HepG2 (cell line): ENCODE measurements around the gene MAP1B. TPM values are rescaled to one million over a fixed set of nuclear protein-coding genes. Genes with fewer than 3 reads are reported as not detected.
A peak's percentile ranks its signal among the peaks of the same experiment; 100 is the strongest.

ENCODE experiments used
- ATAC-seq: fragments of 200-7000 bp; cut with Tn5 transposase; 3 replicates; pipeline ENCODE4 v1.9.1; 2020; ENCODE audit warnings: mild to moderate bottlenecking, moderate library complexity
- BruUV-seq: library from RNA; stranded (reverse); fragments of 400-500 nt; replicated peaks from 2 replicates; lab custom pipeline; 2021; lab: Mats Ljungman, UMichigan
- CTCF ChIA-PET: fragments of 300-600 bp; formaldehyde crosslinking; extraction: SDS; loops from one replicate; lab custom pipeline; 2021; ENCODE audit warnings: low total read pairs, inconsistent platforms, low intra/inter-chr PET ratio; lab: Yijun Ruan, JAX
- POLR2A ChIA-PET: fragments of 350-600 bp; sonication (Branson Sonifier 250); formaldehyde crosslinking; loops from one replicate; lab custom pipeline; 2020; ENCODE audit warnings: antibody characterized with exemption, inconsistent platforms; lab: Yijun Ruan, JAX
- DNase-seq: peaks from one replicate; pipeline ENCODE4 v3.0.0-alpha.2; 2015; ENCODE audit warnings: low spot score
- FAIRE-seq: peaks from 3 replicates; lab custom pipeline; 2011; peaks lifted over from hg19 to GRCh38; lab: Jason Lieb, UNC
- H2AFZ ChIP-seq: one replicate; pipeline ENCODE4 v1.6.1; 2011; ENCODE audit warnings: low read length, inconsistent platforms
- H3K27ac ChIP-seq: fragments of 300-600 bp; 3 replicates; pipeline ENCODE4 v1.8.0; 2011; ENCODE audit warnings: mixed run types, mild to moderate bottlenecking, mixed read lengths, low read length, inconsistent platforms; ENCODE audit not compliant: insufficient read depth; ENCODE audit errors: extremely low read length
- H3K27me3 ChIP-seq, 2 experiments: fragments of 200-600 bp in 1 of 2; 2 replicates in 1 of 2; 3 replicates in 1 of 2; pipeline versions ENCODE4 v1.6.0 to v1.8.0; 2011; ENCODE audit warnings: low read length in 2 of 2, mild to moderate bottlenecking in 2 of 2, moderate library complexity in 2 of 2, inconsistent platforms in 1 of 2; ENCODE audit not compliant: insufficient read depth in 2 of 2, control insufficient read depth in 1 of 2
- H3K36me3 ChIP-seq, 2 experiments: fragments of 200-600 bp in 1 of 2; replicated peaks in 1 of 2; 2 replicates in 1 of 2; 3 replicates in 1 of 2; pipeline versions ENCODE4 v1.5.1 to v1.8.0; 2011; ENCODE audit warnings: low read length in 2 of 2, inconsistent platforms in 1 of 2; ENCODE audit not compliant: insufficient read depth in 2 of 2, control insufficient read depth in 1 of 2
- H3K4me1 ChIP-seq: 2 replicates; pipeline ENCODE4 v1.5.1; 2012; ENCODE audit warnings: low read length, inconsistent platforms; ENCODE audit not compliant: insufficient read depth
- H3K4me2 ChIP-seq: 2 replicates; pipeline ENCODE4 v1.6.0; 2011; ENCODE audit warnings: low read depth, low read length, inconsistent platforms
- H3K4me3 ChIP-seq, 3 experiments: fragments of 200-600 bp in 1 of 3; sonication (generic), shearing (Covaris generic) in 1 of 3; replicated peaks in 1 of 3; 2 replicates each; pipeline ENCODE4 v1.5.1; 2011 to 2016; ENCODE audit warnings: low read length in 3 of 3, inconsistent platforms in 2 of 3, low read depth in 2 of 3, mild to moderate bottlenecking in 2 of 3, control low read depth in 1 of 3, mixed read lengths in 1 of 3; ENCODE audit not compliant: insufficient read depth in 1 of 3
- H3K79me2 ChIP-seq: one replicate; pipeline ENCODE4 v1.6.1; 2011; ENCODE audit warnings: low read length, inconsistent platforms; ENCODE audit not compliant: insufficient read depth
- H3K9ac ChIP-seq: 2 replicates; pipeline ENCODE4 v1.6.0; 2011; ENCODE audit warnings: mild to moderate bottlenecking, low read depth, low read length, inconsistent platforms; ENCODE audit not compliant: insufficient read depth
- H3K9me3 ChIP-seq: 2 replicates; pipeline ENCODE4 v1.5.1; 2012; ENCODE audit warnings: mild to moderate bottlenecking, low read length
- H4K20me1 ChIP-seq: 2 replicates; pipeline ENCODE4 v1.6.0; 2011; ENCODE audit warnings: inconsistent platforms, mild to moderate bottlenecking, low read length, moderate library complexity; ENCODE audit not compliant: insufficient read depth
- HMG20B ChIP-seq: conservative IDR thresholded peaks from 2 replicates; pipeline ENCODE4 v1.6.1; 2016; ENCODE audit warnings: missing genetic modification reagents, missing compliant biosample characterization
- HOXA5 ChIP-seq: sonication (generic); formaldehyde crosslinking; IDR thresholded peaks from 2 replicates; pipeline ENCODE4 v1.4.0; 2020; ENCODE audit warnings: missing genetic modification reagents
- JUNB ChIP-seq: sonication (generic); formaldehyde crosslinking; IDR thresholded peaks from 2 replicates; pipeline ENCODE4 v1.8.0; 2022; ENCODE audit warnings: missing genetic modification reagents, mild to moderate bottlenecking, borderline replicate concordance
- KLF13 ChIP-seq: sonication (generic); formaldehyde crosslinking; IDR thresholded peaks from 2 replicates; pipeline ENCODE4 v1.4.0; 2020; ENCODE audit warnings: mild to moderate bottlenecking, missing genetic modification reagents
- PHB2 ChIP-seq: fragments of 450-650 bp; IDR thresholded peaks from 2 replicates; pipeline ENCODE4 v1.6.1; 2018; ENCODE audit not compliant: partially characterized antibody
- REPIN1 ChIP-seq: sonication (generic); formaldehyde crosslinking; IDR thresholded peaks from 2 replicates; pipeline ENCODE4 v1.8.0; 2022; ENCODE audit warnings: missing genetic modification reagents, low read depth, mild to moderate bottlenecking, borderline replicate concordance
- TCF7 ChIP-seq: sonication (generic); IDR thresholded peaks from 2 replicates; pipeline ENCODE4 v1.6.1; 2016; ENCODE audit warnings: antibody characterized with exemption, low read depth
- TSC22D2 ChIP-seq: sonication (generic); formaldehyde crosslinking; IDR thresholded peaks from 2 replicates; pipeline ENCODE4 v1.5.1; 2020; ENCODE audit warnings: missing genetic modification reagents, mild to moderate bottlenecking, borderline replicate concordance
- ZBTB8A ChIP-seq: sonication (generic); formaldehyde crosslinking; IDR thresholded peaks from 2 replicates; pipeline ENCODE4 v1.4.0; 2020; ENCODE audit warnings: mild to moderate bottlenecking, low read depth, missing genetic modification reagents, borderline replicate concordance
- ZNF230 ChIP-seq: sonication (generic); formaldehyde crosslinking; IDR thresholded peaks from 2 replicates; pipeline ENCODE4 v1.4.0; 2020; ENCODE audit warnings: mild to moderate bottlenecking, missing genetic modification reagents
- ZNF83 ChIP-seq: sonication (generic); formaldehyde crosslinking; IDR thresholded peaks from 2 replicates; pipeline ENCODE4 v1.4.0; 2020; ENCODE audit warnings: missing genetic modification reagents, mild to moderate bottlenecking, borderline replicate concordance
- ZNF878 ChIP-seq: sonication (generic); formaldehyde crosslinking; IDR thresholded peaks from 2 replicates; pipeline ENCODE4 v1.8.1; 2023; ENCODE audit warnings: mild to moderate bottlenecking, missing genetic modification reagents, moderate library complexity
- WGBS: methylation state at CpG from one replicate; pipeline ENCODE4 v1.1.6; 2017; ENCODE audit warnings: low lambda C conversion rate; 5-methylcytosine and 5-hydroxymethylcytosine counted together
- in situ Hi-C: cut with HindIII; loops from 2 replicates; pipeline ENCODE4 v1.10.0; 2017; ENCODE audit warnings: low pct_unique_long_range_greater_than_20kb; ENCODE audit not compliant: extremely low pct_ligation_motif_present
- intact Hi-C: fragments of 100-400 bp; cut with micrococcal nuclease; formaldehyde crosslinking; loops from one replicate; pipeline ENCODE4 v1.10.0; 2022; ENCODE audit not compliant: unreplicated experiment
- polyA plus RNA-seq, 8 experiments: library from polyadenylated mRNA; depleted of rRNA in 3 of 8; stranded (reverse) in 7 of 8; unstranded in 1 of 8; fragments of >200 nt; fragmentation: Illumina TruSeq in 4 of 8; extraction: Trizol in 4 of 8; gene quantifications; 2 replicates each; pipeline versions ENCODE4 v1.2.1 to v1.2.3, GENCODE V29; 2011 to 2016; ENCODE audit warnings: low read depth in 4 of 8, missing spikeins in 1 of 8, mixed read lengths in 1 of 8; ENCODE audit not compliant: insufficient read depth in 1 of 8
- total RNA-seq, 5 experiments: library from RNA; depleted of rRNA; stranded (reverse); fragments of >200 nt; fragmentation: Illumina TruSeq; extraction: Trizol; gene quantifications; 2 replicates each; pipeline ENCODE4 v1.2.3, GENCODE V29; 2016; ENCODE audit warnings: low read depth in 1 of 5
- TF ChIP-seq, protein P1 (sequence below): sonication (generic); formaldehyde crosslinking; IDR thresholded peaks from 2 replicates; pipeline ENCODE4 v1.5.0; 2020; ENCODE audit warnings: missing genetic modification reagents
- TF ChIP-seq, protein P2 (sequence below): sonication (generic); formaldehyde crosslinking; IDR thresholded peaks from 2 replicates; pipeline ENCODE4 v1.4.0; 2020; ENCODE audit warnings: mild to moderate bottlenecking, low read depth, missing genetic modification reagents
- TF ChIP-seq, protein P3 (sequence below): sonication (generic); formaldehyde crosslinking; IDR thresholded peaks from 2 replicates; pipeline ENCODE4 v1.4.0; 2020; ENCODE audit warnings: missing genetic modification reagents

The MAP1B gene
- total and polyA plus RNA-seq, 2 of the 13 experiments (the other 11 are each of a cell fraction or from before 2014, with no cell fraction given), result 3.3 to 6.2 TPM

DNA sequence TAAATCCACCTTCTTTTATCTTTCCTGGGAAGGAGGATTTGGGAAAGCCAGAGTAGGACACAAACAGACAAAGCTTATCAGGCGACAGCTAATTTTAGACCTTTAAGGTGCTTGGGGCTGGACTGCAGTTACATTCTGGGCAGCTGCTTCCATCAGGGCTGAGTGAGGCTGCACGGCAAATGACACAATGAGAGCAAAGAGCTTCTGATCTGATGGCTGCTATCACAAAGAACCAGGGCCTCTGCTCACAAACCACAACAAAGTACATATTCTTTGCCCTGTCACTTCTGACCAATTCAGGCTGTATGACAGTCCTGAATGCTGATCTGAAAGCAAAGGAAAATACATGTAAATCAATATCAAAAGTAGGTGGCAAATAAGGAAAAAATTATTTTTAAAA lies 119.7 kb downstream of the MAP1B start:
- no peaks in the 10 kb centered on the region for H3K79me2 ChIP-seq
- ChIA-PET CTCF (no interaction called here), POLR2A (no interaction called here)
- TF ChIP-seq HMG20B (CRISPR knock-in tag), result no peak
- 0 out of 2 replicates have a peak, but pooled peaks have one; percentile 11 for TF ChIP-seq TCF7
- DNase-seq, result no peak
- peaks cover 34 to 83% of the 10 kb centered on the region in 2 experiments for H3K36me3 ChIP-seq
- H3K4me3 ChIP-seq, result no peak overlapping the region
- no peaks in the 10 kb centered on the region for H3K4me1 ChIP-seq
- no peak for ATAC-seq
- no peak for FAIRE-seq
- BruUV-seq, result no TSS peak
- no peak overlapping the region for H2AFZ ChIP-seq
- 85% methylated on average over 2 of the region's 2 CpGs for WGBS
- no peaks in the 10 kb centered on the region for H3K9me3 ChIP-seq
- no peaks in the 10 kb centered on the region for H4K20me1 ChIP-seq
- in situ Hi-C loops (no loop called here), intact Hi-C loops (no loop called here)
- no peak overlapping the region for H3K27ac ChIP-seq
- no peaks in the 10 kb centered on the region for H3K27me3 ChIP-seq
- no peak overlapping the region for H3K4me2 ChIP-seq
- no peak overlapping the region for H3K9ac ChIP-seq

DNA sequence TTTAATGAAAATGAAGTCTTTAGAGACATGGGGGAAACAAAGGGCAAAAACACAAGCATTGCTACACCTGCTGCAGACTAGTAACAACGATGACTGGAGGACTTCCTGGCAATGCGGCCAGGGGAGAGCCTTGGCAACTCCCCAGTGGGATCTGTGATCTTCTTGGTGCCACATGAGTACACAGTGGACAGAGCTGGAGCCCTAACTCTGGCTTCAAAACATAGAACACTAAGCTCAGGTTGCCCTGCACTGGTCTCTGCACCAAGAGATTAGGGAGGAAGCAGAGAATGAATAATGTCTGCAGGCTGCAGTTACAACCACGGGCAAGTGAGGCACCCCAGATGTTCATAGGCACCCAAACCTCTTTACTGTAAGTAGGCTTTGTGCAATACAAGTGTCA lies 121.7 kb downstream of the MAP1B start:
- H3K27me3 ChIP-seq, result no peaks in the 10 kb centered on the region
- no peaks in the 10 kb centered on the region for H3K4me1 ChIP-seq
- no peaks in the 10 kb centered on the region for H3K9me3 ChIP-seq
- H3K4me2 ChIP-seq, result no peak overlapping the region
- no peak overlapping the region for H3K9ac ChIP-seq
- H2AFZ ChIP-seq, result no peak overlapping the region
- H4K20me1 ChIP-seq, result no peaks in the 10 kb centered on the region
- ChIA-PET POLR2A (no interaction called here), CTCF (no interaction called here)
- WGBS, result 94% methylated on average over 2 of the region's 3 CpGs
- H3K79me2 ChIP-seq, result no peaks in the 10 kb centered on the region
- intact Hi-C loops (no loop called here), in situ Hi-C loops (no loop called here)
- H3K36me3 ChIP-seq, result peaks cover 22 to 67% of the 10 kb centered on the region in 2 experiments
- ATAC-seq, result no peak
- no peak for FAIRE-seq
- DNase-seq, result no peak
- BruUV-seq, result no TSS peak
- H3K4me3 ChIP-seq, result no peak overlapping the region
- H3K27ac ChIP-seq, result no peak overlapping the region
- TF ChIP-seq, protein P1, sequence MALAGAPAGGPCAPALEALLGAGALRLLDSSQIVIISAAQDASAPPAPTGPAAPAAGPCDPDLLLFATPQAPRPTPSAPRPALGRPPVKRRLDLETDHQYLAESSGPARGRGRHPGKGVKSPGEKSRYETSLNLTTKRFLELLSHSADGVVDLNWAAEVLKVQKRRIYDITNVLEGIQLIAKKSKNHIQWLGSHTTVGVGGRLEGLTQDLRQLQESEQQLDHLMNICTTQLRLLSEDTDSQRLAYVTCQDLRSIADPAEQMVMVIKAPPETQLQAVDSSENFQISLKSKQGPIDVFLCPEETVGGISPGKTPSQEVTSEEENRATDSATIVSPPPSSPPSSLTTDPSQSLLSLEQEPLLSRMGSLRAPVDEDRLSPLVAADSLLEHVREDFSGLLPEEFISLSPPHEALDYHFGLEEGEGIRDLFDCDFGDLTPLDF, result no peak
- TF ChIP-seq TSC22D2 (CRISPR knock-in tag) (no peak), PHB2 (no peak), KLF13 (CRISPR knock-in tag) (no peak), HOXA5 (CRISPR knock-in tag) (no peak), JUNB (CRISPR knock-in tag) (no peak), ZNF83 (CRISPR knock-in tag) (no peak), ZNF878 (CRISPR knock-in tag) (no peak), REPIN1 (CRISPR knock-in tag) (no peak), ZNF230 (CRISPR knock-in tag) (no peak), ZBTB8A (no peak)
- TF ChIP-seq, protein P2, sequence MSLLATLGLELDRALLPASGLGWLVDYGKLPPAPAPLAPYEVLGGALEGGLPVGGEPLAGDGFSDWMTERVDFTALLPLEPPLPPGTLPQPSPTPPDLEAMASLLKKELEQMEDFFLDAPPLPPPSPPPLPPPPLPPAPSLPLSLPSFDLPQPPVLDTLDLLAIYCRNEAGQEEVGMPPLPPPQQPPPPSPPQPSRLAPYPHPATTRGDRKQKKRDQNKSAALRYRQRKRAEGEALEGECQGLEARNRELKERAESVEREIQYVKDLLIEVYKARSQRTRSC (CRISPR knock-in tag), result no peak
- TF ChIP-seq, protein P3, sequence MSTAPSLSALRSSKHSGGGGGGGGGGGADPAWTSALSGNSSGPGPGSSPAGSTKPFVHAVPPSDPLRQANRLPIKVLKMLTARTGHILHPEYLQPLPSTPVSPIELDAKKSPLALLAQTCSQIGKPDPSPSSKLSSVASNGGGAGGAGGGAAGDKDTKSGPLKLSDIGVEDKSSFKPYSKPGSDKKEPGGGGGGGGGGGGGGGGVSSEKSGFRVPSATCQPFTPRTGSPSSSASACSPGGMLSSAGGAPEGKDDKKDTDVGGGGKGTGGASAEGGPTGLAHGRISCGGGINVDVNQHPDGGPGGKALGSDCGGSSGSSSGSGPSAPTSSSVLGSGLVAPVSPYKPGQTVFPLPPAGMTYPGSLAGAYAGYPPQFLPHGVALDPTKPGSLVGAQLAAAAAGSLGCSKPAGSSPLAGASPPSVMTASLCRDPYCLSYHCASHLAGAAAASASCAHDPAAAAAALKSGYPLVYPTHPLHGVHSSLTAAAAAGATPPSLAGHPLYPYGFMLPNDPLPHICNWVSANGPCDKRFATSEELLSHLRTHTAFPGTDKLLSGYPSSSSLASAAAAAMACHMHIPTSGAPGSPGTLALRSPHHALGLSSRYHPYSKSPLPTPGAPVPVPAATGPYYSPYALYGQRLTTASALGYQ, result no peak
